HUDEP-2 (cell line): Measurements from ENCODE around the gene SST.

Experiments used
- DNase-seq, 76 experiments: peaks; one replicate each; lab custom pipeline; 2025; ENCODE audit not compliant: unreplicated experiment in 76 of 76; lab: John Stamatoyannopoulos, UW

The SST gene

GRCh38 chr3:187636528-187636927 lies 33.7 kb downstream of the SST start:
- no peak for DNase-seq

GRCh38 chr3:187630404-187630803 lies 39.8 kb downstream of the SST start:
- no peak for DNase-seq

- no peak for DNase-seq
These were observed 40.5 kb downstream of the SST start for GRCh38 chr3:187629711-187630110.

GRCh38 chr3:187628169-187628568 lies 42.0 kb downstream of the SST start:
- DNase-seq = no peak

- DNase-seq = no peak
These were observed 43.6 kb downstream of the SST start for GRCh38 chr3:187626581-187626980.

GRCh38 chr3:187624588-187624987 lies 45.6 kb downstream of the SST start:
- no peak for DNase-seq

GRCh38 chr3:187623285-187623814 lies 46.8 kb downstream of the SST start:
- DNase-seq = no peak

- DNase-seq = no peak
These were observed 48.3 kb downstream of the SST start for GRCh38 chr3:187621881-187622280.

GRCh38 chr3:187619461-187619860 lies 50.7 kb downstream of the SST start:
- DNase-seq = no peak
